Fibroblast of mammary gland (primary cell): ENCODE results near the gene PTCSC3.

Source experiments
- DNase-seq: peaks from one replicate; pipeline ENCODE4 v3.0.0-alpha.2; 2010; ENCODE audit warnings: low read depth
- H3K4me3 ChIP-seq: 2 replicates; pipeline ENCODE4 v1.5.1; 2011; ENCODE audit warnings: low read depth, mild to moderate bottlenecking, low read length, moderate library complexity; ENCODE audit not compliant: control insufficient read depth
- TF ChIP-seq, protein P1 (sequence below): conservative IDR thresholded peaks from 2 replicates; pipeline ENCODE4 v1.5.1; 2011; ENCODE audit warnings: low read depth, low read length, inconsistent platforms; ENCODE audit not compliant: control insufficient read depth, insufficient read depth

PTCSC3 gene

DNA sequence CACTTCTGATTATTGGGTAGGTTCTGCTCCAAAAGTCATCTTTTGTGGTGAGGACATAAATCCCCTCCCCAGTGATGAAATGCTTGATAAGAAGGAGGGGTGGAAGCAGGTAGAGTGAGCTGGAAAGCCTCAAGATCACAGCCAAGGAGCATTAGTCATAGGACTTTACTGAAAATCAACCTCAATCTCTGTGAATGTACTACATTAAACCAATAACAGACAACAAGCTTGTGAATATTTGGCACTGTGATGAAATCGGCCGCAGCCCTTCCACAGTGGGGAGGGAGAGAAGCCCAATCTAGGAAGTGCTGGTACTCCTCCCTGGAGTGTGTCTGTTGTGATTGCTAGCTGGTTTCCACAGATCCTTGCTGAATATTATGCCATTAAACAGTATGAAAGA, 41.2 kb upstream of the PTCSC3 start:
- peak; percentile 35 for DNase-seq
- TF ChIP-seq, protein P1, sequence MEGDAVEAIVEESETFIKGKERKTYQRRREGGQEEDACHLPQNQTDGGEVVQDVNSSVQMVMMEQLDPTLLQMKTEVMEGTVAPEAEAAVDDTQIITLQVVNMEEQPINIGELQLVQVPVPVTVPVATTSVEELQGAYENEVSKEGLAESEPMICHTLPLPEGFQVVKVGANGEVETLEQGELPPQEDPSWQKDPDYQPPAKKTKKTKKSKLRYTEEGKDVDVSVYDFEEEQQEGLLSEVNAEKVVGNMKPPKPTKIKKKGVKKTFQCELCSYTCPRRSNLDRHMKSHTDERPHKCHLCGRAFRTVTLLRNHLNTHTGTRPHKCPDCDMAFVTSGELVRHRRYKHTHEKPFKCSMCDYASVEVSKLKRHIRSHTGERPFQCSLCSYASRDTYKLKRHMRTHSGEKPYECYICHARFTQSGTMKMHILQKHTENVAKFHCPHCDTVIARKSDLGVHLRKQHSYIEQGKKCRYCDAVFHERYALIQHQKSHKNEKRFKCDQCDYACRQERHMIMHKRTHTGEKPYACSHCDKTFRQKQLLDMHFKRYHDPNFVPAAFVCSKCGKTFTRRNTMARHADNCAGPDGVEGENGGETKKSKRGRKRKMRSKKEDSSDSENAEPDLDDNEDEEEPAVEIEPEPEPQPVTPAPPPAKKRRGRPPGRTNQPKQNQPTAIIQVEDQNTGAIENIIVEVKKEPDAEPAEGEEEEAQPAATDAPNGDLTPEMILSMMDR: no peak
- no peak overlapping the region for H3K4me3 ChIP-seq

- TF ChIP-seq, protein P1: no peak
- no peak overlapping the region for H3K4me3 ChIP-seq
- DNase-seq: no peak
Measured at GRCh38 chr14:36217027-36217426, 40.5 kb upstream of the PTCSC3 start.

DNA sequence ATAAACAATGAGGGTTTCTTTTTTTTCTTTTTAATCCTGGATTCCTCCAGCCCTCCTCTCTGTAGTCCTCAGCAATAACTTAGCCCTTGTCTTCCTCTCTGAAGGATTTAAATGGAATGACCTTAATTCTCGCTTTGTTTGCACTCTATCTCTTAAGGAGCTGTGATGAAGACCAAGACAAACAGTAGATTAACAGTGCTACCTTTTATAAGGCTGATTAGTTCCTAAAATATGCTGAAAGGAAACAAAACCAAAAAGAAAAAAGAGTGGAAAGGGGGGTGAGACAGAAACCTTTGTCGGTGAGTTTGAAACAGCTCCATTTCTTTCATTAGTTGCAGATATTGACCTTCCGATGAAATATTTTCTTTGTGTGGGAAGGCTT, 38.7 kb upstream of the PTCSC3 start:
- TF ChIP-seq, protein P1: no peak
- no peak for DNase-seq
- no peak overlapping the region for H3K4me3 ChIP-seq

- H3K4me3 ChIP-seq: no peak overlapping the region
- no peak for DNase-seq
- TF ChIP-seq, protein P1: no peak
Measured at GRCh38 chr14:36214476-36215216, 38.1 kb upstream of the PTCSC3 start.

- no peak for DNase-seq
- H3K4me3 ChIP-seq: no peak overlapping the region
- TF ChIP-seq, protein P1: no peak
Measured at GRCh38 chr14:36212987-36213386, 36.5 kb upstream of the PTCSC3 start.

DNA sequence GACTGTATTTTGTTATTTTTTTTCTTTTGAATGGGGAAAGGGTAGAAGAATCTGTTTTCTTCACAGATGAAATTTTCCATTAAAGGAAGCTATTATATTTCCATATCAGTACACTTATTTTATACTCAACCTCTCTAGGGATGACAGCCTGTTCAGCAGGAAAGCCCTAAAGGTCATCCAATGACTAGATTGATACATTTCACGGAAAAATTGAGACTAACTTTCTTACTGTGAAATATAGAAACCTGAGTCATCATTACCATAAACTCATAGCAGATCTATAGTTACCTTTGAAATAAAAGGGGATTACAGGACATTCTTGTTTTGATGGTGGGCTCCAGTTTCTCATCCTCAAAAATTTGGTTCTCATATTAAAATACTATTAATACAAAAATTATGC, 36.1 kb upstream of the PTCSC3 start:
- no peak for DNase-seq
- TF ChIP-seq, protein P1: no peak
- H3K4me3 ChIP-seq: no peak overlapping the region

DNA sequence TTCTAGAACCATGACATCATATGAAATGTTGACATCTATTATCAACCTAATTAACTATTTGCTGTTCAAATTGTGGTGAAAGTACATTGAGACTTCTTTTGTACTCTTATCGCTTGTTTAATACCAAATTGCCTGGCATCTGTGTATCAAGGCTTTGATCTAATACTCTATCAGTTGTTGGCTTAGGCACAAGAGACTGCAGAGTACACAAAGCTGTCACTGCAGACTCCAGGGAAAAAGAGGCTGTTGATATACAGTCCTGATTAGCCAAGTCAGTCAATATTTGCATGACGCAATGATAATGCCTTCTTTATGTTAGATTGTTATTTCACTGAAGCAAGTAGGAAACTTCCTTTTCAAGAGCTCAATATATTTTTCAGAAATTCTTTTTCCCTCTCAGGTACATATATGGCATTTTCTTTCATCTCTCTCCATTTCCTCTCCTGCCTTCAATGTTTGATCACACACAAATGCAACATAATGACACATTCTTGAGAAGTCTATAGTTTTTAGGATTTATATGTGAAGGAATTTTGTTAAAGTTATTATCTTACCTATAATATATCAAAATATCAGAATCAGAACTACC, 32.3 kb upstream of the PTCSC3 start:
- TF ChIP-seq, protein P1: no peak
- no peak for DNase-seq
- H3K4me3 ChIP-seq: no peak overlapping the region
